Esophagus muscularis mucosa (tissue), 4 donors: ENCODE results near the gene FBXW8. TPM values are rescaled to one million over a fixed set of nuclear protein-coding genes. Genes with fewer than 3 reads are reported as not detected.

Source experiments
- DNase-seq: peaks from one replicate; pipeline ENCODE4 v3.0.0-alpha.2; 2017; ENCODE audit errors: extremely low spot score
- H3K27ac ChIP-seq, 4 donors: fragments of 200-600 bp; sonication (generic); replicated peaks in 1 of 4; 1 replicate in 3 of 4; 2 replicates in 1 of 4; pipeline ENCODE4 v1.5.1; 2016 to 2019; ENCODE audit warnings: mild to moderate bottlenecking in 1 of 4
- H3K27me3 ChIP-seq, 4 donors: fragments of 200-600 bp; sonication (generic); one replicate each; pipeline versions ENCODE4 v1.5.1 to v1.6.0; 2016 to 2019
- H3K36me3 ChIP-seq, 4 donors: fragments of 200-600 bp; sonication (generic); one replicate each; pipeline ENCODE4 v1.5.1; 2016 to 2019
- H3K4me1 ChIP-seq, 4 donors: fragments of 200-600 bp; sonication (generic); one replicate each; pipeline ENCODE4 v1.5.1; 2016 to 2019
- H3K4me3 ChIP-seq, 4 donors: fragments of 200-600 bp; sonication (generic); 1 replicate in 2 of 4; 2 replicates in 2 of 4; pipeline ENCODE4 v1.5.1; 2016 to 2019; ENCODE audit warnings: mild to moderate bottlenecking in 4 of 4, moderate library complexity in 1 of 4
- H3K9me3 ChIP-seq, 4 donors: fragments of 200-600 bp; sonication (generic); 1 replicate in 3 of 4; 2 replicates in 1 of 4; pipeline ENCODE4 v1.5.1; 2016 to 2019
- EP300 ChIP-seq: sonication (generic); formaldehyde crosslinking; IDR thresholded peaks from one replicate; pipeline ENCODE4 v1.6.1; 2017; ENCODE audit warnings: antibody characterized with exemption
- POLR2A ChIP-seq: fragments of 450-650 bp; IDR thresholded peaks from one replicate; pipeline ENCODE4 v1.6.1; 2017; ENCODE audit warnings: antibody characterized with exemption, moderate library complexity, mild to moderate bottlenecking, low read depth
- POLR2AphosphoS5 ChIP-seq, 2 donors: sonication (generic); formaldehyde crosslinking; IDR thresholded peaks; one replicate each; pipeline ENCODE4 v1.6.1; 2017; ENCODE audit warnings: antibody characterized with exemption in 2 of 2
- WGBS: methylation state at CpG from one replicate; pipeline ENCODE4 v1.1.5; 2018; 5-methylcytosine and 5-hydroxymethylcytosine counted together
- intact Hi-C: fragments of 100-400 bp; cut with DNase I; formaldehyde crosslinking; loops from one replicate; pipeline ENCODE4 v1.15.1; 2023
- total RNA-seq, 4 donors: library from RNA; depleted of rRNA; stranded (reverse); fragments of >200 nt; gene quantifications; one replicate each; pipeline versions ENCODE4 v1.1.0 to v1.2.1, GENCODE V29; 2016
- TF ChIP-seq, protein P1 (sequence below), 3 experiments: fragments of 200-600 bp in 2 of 3; fragments of 450-650 bp in 1 of 3; sonication (generic) in 2 of 3; IDR thresholded peaks; one replicate each; pipeline ENCODE4 v1.5.1; 2017 to 2019; ENCODE audit warnings: antibody characterized with exemption in 3 of 3, mild to moderate bottlenecking in 2 of 3, moderate library complexity in 1 of 3

FBXW8 gene
- total RNA-seq, 4 donors from 2014 or later = 11.9 to 13.9 (median 13.3) TPM

DNA sequence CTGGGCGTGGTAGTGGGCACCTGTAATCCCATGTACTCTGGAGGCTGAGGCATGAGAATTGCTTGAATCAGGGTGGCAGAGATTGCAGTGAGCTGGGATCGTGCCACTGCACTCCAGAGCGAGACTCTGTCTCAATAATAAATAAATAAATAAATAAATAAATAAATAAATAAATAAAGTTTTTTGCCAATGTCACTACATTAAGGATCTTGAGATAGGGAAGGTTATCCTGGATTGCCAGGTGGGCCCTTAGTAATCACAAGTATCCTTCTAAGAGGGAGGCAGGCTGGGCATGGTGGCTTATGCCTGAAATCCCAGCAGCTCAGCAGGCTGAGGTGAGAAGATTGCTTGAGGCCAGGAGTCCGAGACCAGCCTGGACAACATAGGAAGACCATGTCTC lies 4.5 kb upstream of the FBXW8 start:
- Histone ChIP-seq H3K4me1 (peaks cover 0 to 7% (median 1%) of the 10 kb centered on the region in 4 donors), H3K4me3 (no peak overlapping the region), H3K27me3 (peaks cover 0 to 29% (median 0%) of the 10 kb centered on the region in 4 donors), H3K27ac (no peak overlapping the region), H3K9me3 (no peaks in the 10 kb centered on the region), H3K36me3 (no peaks in the 10 kb centered on the region)
- DNase-seq = no peak
- WGBS = 80% methylated on average over 4 of the region's 4 CpGs
- intact Hi-C loops = no loop called here
- TF ChIP-seq POLR2A (no peak), POLR2AphosphoS5 (IDR thresholded peaks at IDR 0.05) (no peak), EP300 (no peak)
- TF ChIP-seq, protein P1, sequence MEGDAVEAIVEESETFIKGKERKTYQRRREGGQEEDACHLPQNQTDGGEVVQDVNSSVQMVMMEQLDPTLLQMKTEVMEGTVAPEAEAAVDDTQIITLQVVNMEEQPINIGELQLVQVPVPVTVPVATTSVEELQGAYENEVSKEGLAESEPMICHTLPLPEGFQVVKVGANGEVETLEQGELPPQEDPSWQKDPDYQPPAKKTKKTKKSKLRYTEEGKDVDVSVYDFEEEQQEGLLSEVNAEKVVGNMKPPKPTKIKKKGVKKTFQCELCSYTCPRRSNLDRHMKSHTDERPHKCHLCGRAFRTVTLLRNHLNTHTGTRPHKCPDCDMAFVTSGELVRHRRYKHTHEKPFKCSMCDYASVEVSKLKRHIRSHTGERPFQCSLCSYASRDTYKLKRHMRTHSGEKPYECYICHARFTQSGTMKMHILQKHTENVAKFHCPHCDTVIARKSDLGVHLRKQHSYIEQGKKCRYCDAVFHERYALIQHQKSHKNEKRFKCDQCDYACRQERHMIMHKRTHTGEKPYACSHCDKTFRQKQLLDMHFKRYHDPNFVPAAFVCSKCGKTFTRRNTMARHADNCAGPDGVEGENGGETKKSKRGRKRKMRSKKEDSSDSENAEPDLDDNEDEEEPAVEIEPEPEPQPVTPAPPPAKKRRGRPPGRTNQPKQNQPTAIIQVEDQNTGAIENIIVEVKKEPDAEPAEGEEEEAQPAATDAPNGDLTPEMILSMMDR (IDR thresholded peaks at IDR 0.05) = no peak

DNA sequence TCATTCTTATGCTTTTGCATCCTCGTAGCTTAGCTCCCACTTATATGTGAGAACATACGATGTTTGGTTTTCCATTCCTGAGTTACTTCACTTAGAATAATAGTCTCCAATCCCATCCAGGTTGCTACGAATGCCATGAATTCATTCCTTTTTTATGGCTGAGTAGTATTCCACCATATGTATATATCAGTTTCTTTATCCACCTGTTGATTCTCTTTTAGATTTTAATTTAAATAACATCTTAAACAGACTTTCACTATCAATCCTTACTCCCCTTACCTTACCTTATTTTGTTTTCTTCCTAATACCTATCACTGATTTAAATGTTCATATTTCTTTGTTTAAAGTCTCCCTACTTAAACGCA lies 488 bp upstream of the FBXW8 start:
- peak overlapping the region in 3 of 4 donors; percentile 84 to 92 (median 87) for H3K27ac ChIP-seq
- no peak for DNase-seq
- TF ChIP-seq POLR2A = no peak
- TF ChIP-seq POLR2AphosphoS5 (IDR thresholded peaks at IDR 0.05) = no peak
- no peak for TF ChIP-seq EP300
- TF ChIP-seq, protein P1 (IDR thresholded peaks at IDR 0.05) = no peak
- H3K4me1 ChIP-seq = peaks cover 2 to 27% (median 22%) of the 10 kb centered on the region in 4 donors
- H3K27me3 ChIP-seq = peaks cover 0 to 5% (median 0%) of the 10 kb centered on the region in 4 donors
- no peaks in the 10 kb centered on the region for H3K9me3 ChIP-seq
- peak overlapping the region; percentile 76 to 98 (median 88) for H3K4me3 ChIP-seq
- intact Hi-C loops = loop anchor here (10.0 kb wide), 1 partner anchor 95 kb away; no protein-coding TSS in a partner anchor
- peaks cover 0 to 3% (median 1%) of the 10 kb centered on the region in 4 donors for H3K36me3 ChIP-seq
- WGBS = 61% methylated on average over 4 of the region's 4 CpGs

DNA sequence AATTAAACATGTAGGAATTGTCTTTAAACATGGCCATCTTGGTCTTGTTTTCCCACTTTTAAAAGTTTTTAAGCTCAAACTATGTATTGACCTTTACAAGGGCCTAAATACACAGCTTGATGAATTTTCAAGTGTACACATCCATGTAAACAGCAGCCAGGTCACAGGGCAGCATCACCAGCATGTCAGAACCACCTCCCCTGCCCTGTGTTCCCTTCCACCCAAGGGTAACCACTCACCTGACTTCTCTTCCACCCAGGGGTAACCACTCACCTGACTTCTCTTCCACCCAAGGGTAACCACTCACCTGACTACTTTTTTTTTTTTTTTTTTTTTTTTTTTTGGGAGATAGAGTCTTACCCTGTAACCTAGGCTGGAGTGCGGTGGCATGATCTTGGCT lies 4.6 kb downstream of the FBXW8 start:
- TF ChIP-seq, protein P1 (IDR thresholded peaks at IDR 0.05) = no peak
- TF ChIP-seq EP300 (no peak), POLR2A (no peak), POLR2AphosphoS5 (IDR thresholded peaks at IDR 0.05) (no peak)
- intact Hi-C loops = loop anchor here (10.0 kb wide), 1 partner anchor 101 kb away; no protein-coding TSS in a partner anchor
- no peaks in the 10 kb centered on the region for H3K27me3 ChIP-seq
- DNase-seq = no peak
- 100% methylated on average over 1 of the region's 1 CpG for WGBS
- H3K4me3 ChIP-seq = no peak overlapping the region
- no peaks in the 10 kb centered on the region for H3K9me3 ChIP-seq
- H3K27ac ChIP-seq = no peak overlapping the region
- peaks cover 0 to 3% (median 1%) of the 10 kb centered on the region in 4 donors for H3K36me3 ChIP-seq
- H3K4me1 ChIP-seq = peaks cover 2 to 35% (median 27%) of the 10 kb centered on the region in 4 donors

DNA sequence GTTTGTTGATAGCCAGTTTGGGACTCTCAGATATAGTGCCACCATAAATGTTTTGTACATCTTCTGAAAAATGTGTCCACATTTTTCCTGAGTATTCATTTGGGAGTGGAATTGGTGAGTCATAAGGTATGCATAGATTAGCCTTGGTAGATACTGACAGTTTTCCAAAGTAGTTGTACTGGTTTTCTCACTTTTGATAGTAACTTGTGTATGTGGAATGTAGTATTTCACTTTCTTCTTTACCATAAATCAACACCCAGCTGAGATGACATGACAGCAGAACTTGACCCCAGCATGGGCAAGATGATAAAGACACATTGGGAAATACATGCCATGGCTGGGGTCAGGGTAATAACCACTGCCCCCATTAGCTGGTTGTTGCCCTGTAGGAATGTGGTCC lies 5.4 kb downstream of the FBXW8 start:
- H3K4me1 ChIP-seq = peaks cover 2 to 35% (median 25%) of the 10 kb centered on the region in 4 donors
- H3K9me3 ChIP-seq = no peaks in the 10 kb centered on the region
- no peak overlapping the region for H3K4me3 ChIP-seq
- no peak for DNase-seq
- no peak for TF ChIP-seq POLR2AphosphoS5 (IDR thresholded peaks at IDR 0.05)
- TF ChIP-seq, protein P1 (IDR thresholded peaks at IDR 0.05) = no peak
- TF ChIP-seq POLR2A = no peak
- H3K36me3 ChIP-seq = peaks cover 0 to 3% (median 1%) of the 10 kb centered on the region in 4 donors
- no peaks in the 10 kb centered on the region for H3K27me3 ChIP-seq
- H3K27ac ChIP-seq = no peak overlapping the region
- intact Hi-C loops = loop anchor here (10.0 kb wide), 1 partner anchor 101 kb away; no protein-coding TSS in a partner anchor

DNA sequence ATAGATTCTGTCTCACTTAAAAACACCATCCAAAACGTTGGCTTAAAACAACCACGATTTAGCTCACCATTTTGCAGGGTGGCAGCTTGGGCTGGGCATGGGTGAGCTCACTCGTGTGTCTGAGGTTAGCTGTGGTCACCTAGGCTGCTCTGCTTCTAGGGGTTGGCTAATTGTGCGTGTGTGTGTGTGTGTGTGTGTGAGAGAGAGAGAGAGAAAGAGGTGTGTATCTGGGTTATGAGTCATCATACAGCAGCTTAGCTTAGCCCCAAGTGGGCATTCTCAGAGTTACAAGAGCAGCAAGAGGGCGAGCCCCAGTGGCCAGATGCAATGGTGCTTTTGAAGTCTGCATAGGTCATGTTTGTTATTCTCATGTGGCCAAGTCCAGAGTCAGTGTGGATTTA lies 6.0 kb downstream of the FBXW8 start:
- Histone ChIP-seq H3K9me3 (no peaks in the 10 kb centered on the region), H3K4me3 (no peak overlapping the region), H3K27me3 (no peaks in the 10 kb centered on the region), H3K27ac (no peak overlapping the region), H3K36me3 (peaks cover 0 to 3% (median 1%) of the 10 kb centered on the region in 4 donors), H3K4me1 (peaks cover 2 to 30% (median 20%) of the 10 kb centered on the region in 4 donors)
- TF ChIP-seq POLR2A (no peak), EP300 (no peak), POLR2AphosphoS5 (IDR thresholded peaks at IDR 0.05) (no peak)
- TF ChIP-seq, protein P1 (IDR thresholded peaks at IDR 0.05) = no peak
- 89% methylated on average over 5 of the region's 5 CpGs for WGBS
- intact Hi-C loops = loop anchor here (10.0 kb wide), 1 partner anchor 102 kb away; no protein-coding TSS in a partner anchor
- no peak for DNase-seq
